ENCODE data around the gene FKBP1A.

Gene FKBP1A

DNA sequence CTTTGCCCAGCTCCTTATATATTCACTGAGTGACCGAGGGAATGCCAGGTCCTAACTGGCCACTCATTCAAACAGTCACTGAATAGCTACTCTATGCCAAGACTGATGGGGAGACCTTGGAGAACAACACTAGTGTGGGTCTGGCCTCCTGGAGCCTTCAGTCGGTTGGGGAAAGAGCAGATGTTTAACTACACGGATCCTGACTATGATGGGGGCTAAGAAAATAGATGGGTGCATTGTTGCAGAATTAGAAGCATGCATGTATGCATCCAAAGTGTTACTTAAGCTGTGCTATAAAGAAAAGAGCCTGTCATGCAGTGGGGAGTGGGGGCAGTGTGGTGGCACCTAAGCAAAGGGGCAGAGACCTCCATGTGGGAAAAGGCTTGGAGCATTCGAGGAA, 6.5 kb downstream of the FKBP1A start:
- no peak for DNase-seq (ENCODE audit: low read depth in 2 of 2)

DNA sequence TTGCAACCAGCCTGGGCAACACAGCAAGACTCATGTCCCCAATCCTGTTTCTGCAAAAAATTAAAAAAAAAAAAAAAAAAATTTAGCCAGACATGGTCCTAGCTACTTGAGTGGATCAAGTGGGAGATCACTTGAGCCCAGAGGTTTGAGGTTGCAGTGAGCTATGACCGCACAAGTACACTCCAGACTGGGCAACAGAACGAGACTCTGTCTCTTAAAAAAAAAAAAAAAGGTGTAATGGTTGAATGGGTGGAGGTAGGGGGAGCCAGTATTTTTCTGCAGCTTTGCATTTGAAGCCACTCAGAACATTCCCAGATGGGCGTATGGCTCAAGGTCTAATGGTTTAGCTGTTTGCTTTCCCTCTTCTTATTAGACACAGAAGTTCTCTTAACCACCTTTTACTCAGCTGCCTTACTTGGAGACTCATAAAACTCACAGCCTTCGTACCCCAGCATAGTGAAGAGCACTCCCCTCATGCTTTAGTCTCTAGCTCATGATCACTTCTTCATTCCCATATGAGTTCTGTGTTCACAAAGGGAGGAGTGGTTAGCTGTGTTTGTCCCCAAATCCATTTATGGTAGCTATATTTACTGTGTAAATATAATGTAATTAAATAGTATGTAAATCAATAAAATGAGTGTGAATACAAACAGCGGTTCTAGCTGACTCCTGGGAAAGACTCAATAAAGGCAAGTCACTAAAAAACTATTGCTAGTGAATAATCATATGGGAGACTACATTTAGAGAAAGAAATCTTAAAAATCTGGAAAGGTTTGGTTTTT, 9.0 kb downstream of the FKBP1A start:
- no peak for DNase-seq (ENCODE audit: low read depth in 2 of 2)

DNA sequence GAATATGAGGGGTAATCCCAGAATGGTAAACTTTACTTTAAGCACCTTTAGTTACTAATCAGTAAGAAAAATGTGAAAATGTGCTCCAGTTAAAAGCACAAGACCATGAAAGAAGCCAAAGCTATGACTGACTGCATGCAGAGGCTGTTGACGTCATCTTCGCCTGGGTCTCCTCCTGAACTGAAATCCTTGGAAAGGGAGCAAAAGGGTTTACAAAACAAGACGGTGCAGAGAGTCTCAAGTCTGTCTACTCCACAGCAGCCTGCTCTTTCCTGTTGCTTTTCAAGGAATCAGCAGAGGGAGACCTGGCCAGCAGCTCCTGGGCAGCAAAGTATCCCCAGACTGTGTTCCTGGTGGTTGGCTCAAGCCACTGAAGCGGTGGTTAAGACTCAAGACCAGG, 10.2 kb downstream of the FKBP1A start:
- DNase-seq (ENCODE audit: low read depth in 2 of 2): no peak

DNA sequence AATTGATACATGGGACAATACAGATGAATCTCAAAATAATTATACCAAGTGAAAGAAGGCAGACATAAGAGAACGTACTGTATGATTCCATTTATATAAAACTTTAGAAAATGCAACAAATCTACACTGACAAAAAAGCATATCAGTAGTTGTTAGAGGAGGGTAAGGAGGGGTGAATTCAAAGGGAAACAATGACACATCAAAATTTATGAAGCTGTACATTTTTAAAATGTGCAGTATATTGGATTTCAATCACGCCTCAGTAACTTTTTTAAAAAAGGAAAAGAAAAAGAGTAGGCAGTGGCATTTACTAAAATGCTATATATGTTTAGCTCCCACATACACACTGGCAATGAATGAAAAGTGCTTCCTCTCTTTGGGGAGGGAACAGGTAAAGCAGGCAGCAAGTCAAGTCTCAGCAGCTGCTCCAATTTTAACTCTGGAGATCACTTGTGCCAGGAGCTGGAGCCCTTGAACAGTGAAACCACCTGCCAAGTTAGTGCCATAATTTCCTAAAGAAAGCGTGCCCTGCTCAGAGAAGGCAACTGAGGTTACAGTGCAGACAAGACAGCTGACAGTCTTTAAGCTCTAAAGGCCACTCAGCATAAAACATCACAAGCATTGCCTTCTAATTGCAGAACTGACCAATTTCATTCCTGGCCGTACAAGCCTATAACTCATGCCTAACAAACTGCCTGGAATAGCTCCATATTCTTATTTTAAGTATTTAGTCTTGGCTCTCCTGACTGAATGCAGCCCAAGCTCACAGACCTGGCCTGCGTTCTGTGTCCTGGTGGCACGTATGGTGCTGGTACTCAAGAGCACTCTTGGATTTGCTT, 10.9 kb downstream of the FKBP1A start:
- DNase-seq (ENCODE audit: low read depth in 2 of 2): no peak

DNA sequence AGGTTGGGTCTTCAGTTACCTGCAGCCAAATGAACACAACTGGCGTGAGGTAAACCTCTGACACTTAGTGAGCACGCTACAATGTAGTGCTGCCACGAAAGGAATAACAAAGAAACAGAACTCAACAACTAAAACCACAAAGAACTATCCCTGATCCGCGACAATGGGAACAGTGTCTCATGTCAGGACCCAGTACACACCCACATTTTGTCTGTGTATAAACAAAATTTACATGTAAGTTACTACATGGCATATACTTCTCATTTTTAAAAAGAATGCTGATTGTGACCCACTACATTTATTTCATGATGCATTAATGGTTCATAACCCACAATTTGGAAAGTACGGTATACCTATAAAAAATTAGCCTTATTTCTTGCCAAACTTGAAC, 14.1 kb downstream of the FKBP1A start:
- no peak for DNase-seq (ENCODE audit: low read depth in 2 of 2)

- DNase-seq (ENCODE audit: low read depth in 2 of 2): no peak
Measured at GRCh38 chr20:1377984-1378734, 14.7 kb downstream of the FKBP1A start.

DNA sequence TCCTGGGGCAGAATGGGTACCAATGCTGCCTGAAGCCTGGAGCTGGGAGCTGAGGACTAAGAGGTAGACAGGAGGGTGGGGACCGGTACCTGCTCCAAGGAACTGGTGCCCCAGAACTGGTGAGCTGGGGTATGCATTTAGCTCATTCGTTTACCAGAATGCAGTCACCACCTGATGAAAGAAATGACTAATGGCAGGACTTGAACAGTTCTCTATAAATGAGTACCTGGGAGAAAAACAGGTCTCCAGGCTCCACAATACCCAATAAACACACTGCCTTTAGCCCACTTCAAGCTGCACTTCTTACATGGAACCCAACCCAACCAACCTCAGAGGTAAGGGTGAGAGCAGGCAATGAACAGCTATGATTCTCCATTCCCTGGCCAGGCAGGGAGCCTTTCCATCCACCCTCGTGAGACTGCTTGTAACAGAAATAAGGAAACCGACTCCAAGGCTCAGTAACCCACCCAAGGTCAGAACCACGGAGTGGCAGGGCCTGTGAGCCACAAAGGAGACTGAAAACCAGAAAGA, 15.4 kb downstream of the FKBP1A start:
- DNase-seq (ENCODE audit: low read depth in 2 of 2): no peak

- no peak for DNase-seq (ENCODE audit: low read depth in 2 of 2)
Measured at GRCh38 chr20:1376408-1377270, 16.2 kb downstream of the FKBP1A start.

DNA sequence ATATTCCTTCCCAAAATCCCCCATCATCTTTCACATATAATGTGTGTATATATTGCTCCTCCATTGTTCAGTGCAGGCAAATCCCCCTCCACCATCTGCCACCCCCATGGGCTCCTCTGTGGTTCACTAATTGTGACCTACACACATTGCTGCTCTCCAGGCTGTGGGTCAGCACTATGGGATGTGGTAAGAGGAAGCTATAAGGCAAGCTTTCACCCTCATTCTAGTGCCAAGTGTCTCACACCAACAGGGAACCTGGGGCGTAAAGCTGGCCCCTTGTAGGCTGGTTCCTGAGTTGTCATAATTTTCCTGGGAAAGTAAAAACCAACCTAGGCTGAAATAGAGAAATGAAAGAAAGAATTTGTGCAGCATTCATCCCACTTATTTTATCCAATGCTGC, 16.8 kb downstream of the FKBP1A start:
- DNase-seq (ENCODE audit: low read depth in 2 of 2): no peak

DNA sequence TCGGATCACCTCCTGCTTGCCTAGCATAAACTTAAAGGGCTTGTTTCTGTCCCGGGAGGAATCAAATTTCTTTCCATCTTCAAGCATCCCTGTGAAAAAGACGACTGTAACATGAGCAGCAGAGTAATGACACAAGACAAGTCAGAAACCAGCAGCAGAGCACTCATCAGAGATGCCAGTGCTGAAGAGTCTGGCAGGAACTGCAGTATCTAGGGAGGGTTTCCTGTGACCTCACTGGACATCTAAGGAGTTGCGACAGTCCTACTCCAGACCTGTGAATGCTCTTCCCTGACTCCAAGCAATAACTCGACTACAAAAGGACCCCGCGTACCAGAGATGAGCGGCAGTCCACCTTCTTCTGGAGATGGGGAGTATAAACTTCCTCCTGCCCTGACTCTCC, 17.3 kb downstream of the FKBP1A start:
- no peak for DNase-seq (ENCODE audit: low read depth in 2 of 2)

- DNase-seq (ENCODE audit: low read depth in 2 of 2): no peak
Measured at GRCh38 chr20:1374246-1374645, 18.6 kb downstream of the FKBP1A start.

DNA sequence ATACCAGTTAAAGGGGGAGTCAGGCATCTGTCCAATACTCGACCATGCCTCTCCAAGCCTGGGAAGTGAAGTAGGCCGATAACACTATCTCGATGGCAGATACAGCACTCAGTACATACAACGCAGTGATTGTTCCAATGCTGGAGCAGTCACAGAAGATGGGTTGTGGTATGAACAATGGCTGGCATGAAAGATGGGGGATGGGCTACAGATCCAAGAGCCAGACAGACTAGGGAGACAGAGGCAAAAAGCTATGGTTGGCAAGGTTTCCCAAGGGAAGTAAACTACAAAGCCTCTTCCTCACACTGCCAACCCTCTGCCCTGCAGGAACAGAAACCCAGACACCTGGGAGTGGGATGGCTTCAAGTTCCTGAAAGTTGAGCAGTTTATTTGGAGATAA, 19.2 kb downstream of the FKBP1A start:
- DNase-seq (ENCODE audit: low read depth in 2 of 2): no peak

DNA sequence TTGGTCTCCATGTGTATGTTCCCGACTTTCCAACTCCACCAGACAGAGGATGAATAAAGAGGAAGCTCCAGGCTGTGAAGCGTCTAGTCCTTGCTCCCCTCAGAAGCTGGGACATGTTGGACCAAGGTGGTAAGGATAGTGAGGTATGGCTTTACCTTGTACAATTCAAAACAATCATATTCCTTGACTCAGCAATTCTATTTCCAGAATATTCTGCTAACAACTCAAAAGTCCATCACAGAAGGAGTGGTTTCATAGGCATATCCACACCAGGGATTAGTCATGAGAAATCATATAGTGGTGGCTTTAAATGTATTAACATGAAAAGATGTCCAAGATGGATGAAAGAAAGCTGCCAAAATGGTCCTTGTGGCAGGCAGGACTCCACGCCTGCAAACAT, 19.8 kb downstream of the FKBP1A start:
- no peak for DNase-seq (ENCODE audit: low read depth in 2 of 2)

DNA sequence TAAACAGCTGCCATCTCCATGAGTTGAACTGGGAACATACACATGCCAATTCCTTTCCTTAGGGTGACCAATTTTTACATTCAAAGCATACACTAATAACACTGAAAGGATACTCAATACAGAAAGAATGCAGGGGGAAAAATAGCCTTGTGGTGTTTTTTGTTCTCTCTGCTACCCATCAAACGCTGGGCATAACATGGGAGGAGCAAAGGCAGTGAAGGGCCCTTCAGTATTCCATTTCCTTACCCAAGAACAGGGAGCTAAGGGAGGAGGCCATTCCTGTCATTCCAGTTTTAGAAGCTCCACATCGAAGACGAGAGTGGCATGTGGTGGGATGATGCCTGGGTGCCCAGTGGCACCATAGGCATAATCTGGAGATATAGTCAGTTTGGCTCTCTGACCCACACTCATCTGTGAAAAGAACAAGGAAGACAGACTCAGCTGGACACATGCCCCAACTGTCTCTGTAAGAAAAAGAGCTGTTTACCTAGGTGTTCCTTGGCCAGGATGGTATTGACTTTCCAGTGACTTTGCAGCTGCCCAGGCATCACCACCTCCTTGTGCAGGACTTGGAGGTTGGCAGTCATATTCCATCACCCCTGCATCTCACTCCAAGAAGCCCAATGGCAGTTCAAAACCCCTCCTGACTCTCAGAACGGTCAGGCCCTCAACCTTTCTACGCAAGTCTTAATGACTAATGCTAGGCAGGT, 20.9 kb downstream of the FKBP1A start:
- DNase-seq (ENCODE audit: low read depth in 2 of 2): no peak

- no peak for DNase-seq (ENCODE audit: low read depth in 2 of 2)
Measured at GRCh38 chr20:1371202-1371782, 21.6 kb downstream of the FKBP1A start.

DNA sequence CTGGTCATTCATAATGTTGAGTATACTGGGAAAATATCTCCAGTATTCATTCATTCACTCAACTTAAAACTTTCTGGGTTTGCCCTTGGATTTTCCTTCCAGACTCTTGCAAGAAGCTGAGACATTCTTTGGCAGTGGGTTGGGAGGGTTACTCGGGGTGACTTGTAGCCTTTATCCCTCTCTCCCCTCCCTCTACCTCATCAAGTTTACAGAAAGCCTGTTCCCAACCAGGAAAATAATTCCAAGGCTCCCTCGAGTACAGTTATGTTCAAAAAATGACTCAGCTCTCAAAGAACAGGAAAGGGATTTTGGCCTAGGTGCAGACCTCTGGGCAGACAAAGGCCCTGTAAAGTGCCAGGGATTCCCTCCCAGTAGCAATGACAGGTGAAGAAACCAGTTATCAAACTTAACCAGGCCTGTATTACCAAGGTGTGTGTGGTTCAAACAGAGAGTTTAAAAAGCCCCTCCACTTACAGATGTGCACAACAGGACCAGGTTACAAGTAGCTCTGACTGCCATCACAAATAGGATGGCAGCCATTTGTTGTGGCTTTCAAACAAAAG, 22.2 kb downstream of the FKBP1A start:
- no peak for DNase-seq (ENCODE audit: low read depth in 2 of 2)

DNA sequence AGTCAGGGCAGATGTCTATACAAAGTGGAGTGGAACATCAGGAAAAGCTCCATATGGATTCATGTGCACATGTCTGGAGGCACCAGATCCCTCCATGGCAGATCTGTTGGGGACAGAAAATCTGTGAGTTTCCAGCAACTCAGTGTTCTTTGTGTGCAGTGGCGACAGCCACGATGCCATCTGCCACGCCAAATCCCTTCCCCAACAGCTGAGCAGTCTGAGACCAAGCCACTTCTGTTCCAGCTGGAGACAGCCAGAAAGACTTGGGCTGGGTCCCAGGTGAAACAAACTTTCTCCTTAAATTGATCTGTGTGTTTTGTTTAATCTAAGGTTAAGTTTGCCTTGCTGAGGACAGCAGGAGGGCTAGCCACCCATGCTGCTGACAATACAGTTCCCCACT, 22.9 kb downstream of the FKBP1A start:
- DNase-seq (ENCODE audit: low read depth in 2 of 2): no peak

- no peak for DNase-seq (ENCODE audit: low read depth in 2 of 2)
Measured at GRCh38 chr20:1368448-1369199, 24.2 kb downstream of the FKBP1A start.

DNA sequence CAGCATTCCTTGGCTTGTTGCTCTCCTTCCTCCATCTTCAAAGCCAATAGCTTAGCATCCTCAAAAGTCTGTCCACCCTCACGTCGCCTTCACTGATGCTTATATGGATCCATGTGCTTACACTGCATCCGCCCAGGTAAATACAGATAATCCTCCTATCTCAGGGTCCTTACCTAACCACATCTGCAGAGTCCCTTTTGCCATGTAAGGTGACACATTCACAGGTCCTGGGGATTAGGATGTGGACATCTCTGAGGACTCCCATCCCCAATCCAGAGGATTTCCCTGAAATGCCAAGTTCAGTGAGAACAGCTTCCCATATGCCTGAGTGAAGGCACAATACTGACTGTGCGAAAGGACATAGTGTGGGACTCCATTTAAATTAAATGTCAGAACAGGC, 25.4 kb downstream of the FKBP1A start:
- DNase-seq (ENCODE audit: low read depth in 2 of 2): no peak

All from activated CD8-positive, alpha-beta memory T cell treated with anti-CD3 and anti-CD28 coated beads for 4 hours (primary cell).